Choroid plexus epithelial cell (primary cell): ENCODE results near the gene PLEKHO2.

ENCODE experiments used
- DNase-seq: peaks from one replicate; pipeline ENCODE4 v3.0.0-alpha.2; 2010; ENCODE audit warnings: low read depth
- H3K4me3 ChIP-seq: 2 replicates; pipeline ENCODE4 v1.5.1; 2011; ENCODE audit warnings: low read depth, mild to moderate bottlenecking, control low read depth, low read length, moderate library complexity
- CTCF ChIP-seq: conservative IDR thresholded peaks from 2 replicates; pipeline ENCODE4 v1.5.1; 2011; ENCODE audit warnings: low read depth, mild to moderate bottlenecking, control low read depth, inconsistent platforms, low read length, moderate library complexity

The PLEKHO2 gene

GRCh38 chr15:64906402-64906801 lies 64.7 kb downstream of the PLEKHO2 start:
- no peak overlapping the region for H3K4me3 ChIP-seq
- TF ChIP-seq CTCF = no peak
- no peak for DNase-seq

- H3K4me3 ChIP-seq = no peak overlapping the region
- no peak for TF ChIP-seq CTCF
- DNase-seq = no peak
Observed at GRCh38 chr15:64907991-64908390, 66.3 kb downstream of the PLEKHO2 start.

GRCh38 chr15:64909546-64909945 lies 67.8 kb downstream of the PLEKHO2 start:
- DNase-seq = no peak
- H3K4me3 ChIP-seq = no peak overlapping the region
- TF ChIP-seq CTCF = no peak

- TF ChIP-seq CTCF = no peak
- peak within 1 kb of the TSS; percentile 67 for H3K4me3 ChIP-seq
- DNase-seq = peak; percentile 38
Observed at GRCh38 chr15:64911311-64912186, 69.8 kb downstream of the PLEKHO2 start, which contains the start of gene ANKDD1A. ANKDD1A (plus strand) TSS chr15:64911902; CDS start chr15:64911931, 29 bp downstream.

- no peak overlapping the region for H3K4me3 ChIP-seq
- DNase-seq = no peak
- no peak for TF ChIP-seq CTCF
Observed at GRCh38 chr15:64912379-64913325, 70.9 kb downstream of the PLEKHO2 start.

GRCh38 chr15:64915518-64916227 lies 74.0 kb downstream of the PLEKHO2 start:
- no peak overlapping the region for H3K4me3 ChIP-seq
- no peak for TF ChIP-seq CTCF
- no peak for DNase-seq
